ENCODE data around the gene PKHD1. TPM values are rescaled to one million over a fixed set of nuclear protein-coding genes. Genes with fewer than 3 reads are reported as not detected.

The PKHD1 gene
- total and polyA plus RNA-seq, 12 donors = 0.03 to 0.22 (median 0.09) TPM; not detected in 3

DNA sequence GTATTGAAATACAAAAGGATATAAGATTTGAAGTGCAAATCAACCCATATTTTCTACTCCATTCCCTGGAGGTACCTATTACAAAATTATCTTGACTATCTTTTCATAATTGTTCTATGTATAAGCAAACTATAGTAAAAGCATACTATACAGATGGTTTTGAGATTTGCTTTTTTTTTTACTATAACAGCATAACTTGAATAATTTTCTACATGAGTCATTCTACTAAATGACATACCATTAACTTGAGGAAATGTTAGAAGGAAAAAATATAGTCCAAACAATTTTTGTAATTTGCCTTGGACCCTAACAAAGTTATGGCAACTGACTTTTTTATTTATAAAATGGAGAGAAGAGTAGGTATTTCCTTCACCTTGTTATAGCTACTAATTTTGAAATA, 472.7 kb downstream of the PKHD1 start:
- Histone ChIP-seq H3K27ac (no peak overlapping the region), H3K27me3 (no peaks in the 10 kb centered on the region), H3K4me1 (replicated peaks in 1 of 2) (no peaks in the 10 kb centered on the region), H3K9me3 (replicated peaks in 1 of 3) (no peaks in the 10 kb centered on the region), H3K36me3 (replicated peaks in 1 of 2) (no peaks in the 10 kb centered on the region), H3K4me3 (no peak overlapping the region)
- no peak for DNase-seq
- intact Hi-C loops (cut with DNase I) = no loop called here
- no peak for TF ChIP-seq POLR2A (IDR thresholded peaks at IDR 0.05)
- TF ChIP-seq, protein P1, sequence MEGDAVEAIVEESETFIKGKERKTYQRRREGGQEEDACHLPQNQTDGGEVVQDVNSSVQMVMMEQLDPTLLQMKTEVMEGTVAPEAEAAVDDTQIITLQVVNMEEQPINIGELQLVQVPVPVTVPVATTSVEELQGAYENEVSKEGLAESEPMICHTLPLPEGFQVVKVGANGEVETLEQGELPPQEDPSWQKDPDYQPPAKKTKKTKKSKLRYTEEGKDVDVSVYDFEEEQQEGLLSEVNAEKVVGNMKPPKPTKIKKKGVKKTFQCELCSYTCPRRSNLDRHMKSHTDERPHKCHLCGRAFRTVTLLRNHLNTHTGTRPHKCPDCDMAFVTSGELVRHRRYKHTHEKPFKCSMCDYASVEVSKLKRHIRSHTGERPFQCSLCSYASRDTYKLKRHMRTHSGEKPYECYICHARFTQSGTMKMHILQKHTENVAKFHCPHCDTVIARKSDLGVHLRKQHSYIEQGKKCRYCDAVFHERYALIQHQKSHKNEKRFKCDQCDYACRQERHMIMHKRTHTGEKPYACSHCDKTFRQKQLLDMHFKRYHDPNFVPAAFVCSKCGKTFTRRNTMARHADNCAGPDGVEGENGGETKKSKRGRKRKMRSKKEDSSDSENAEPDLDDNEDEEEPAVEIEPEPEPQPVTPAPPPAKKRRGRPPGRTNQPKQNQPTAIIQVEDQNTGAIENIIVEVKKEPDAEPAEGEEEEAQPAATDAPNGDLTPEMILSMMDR (IDR thresholded peaks at IDR 0.05) = no peak

DNA sequence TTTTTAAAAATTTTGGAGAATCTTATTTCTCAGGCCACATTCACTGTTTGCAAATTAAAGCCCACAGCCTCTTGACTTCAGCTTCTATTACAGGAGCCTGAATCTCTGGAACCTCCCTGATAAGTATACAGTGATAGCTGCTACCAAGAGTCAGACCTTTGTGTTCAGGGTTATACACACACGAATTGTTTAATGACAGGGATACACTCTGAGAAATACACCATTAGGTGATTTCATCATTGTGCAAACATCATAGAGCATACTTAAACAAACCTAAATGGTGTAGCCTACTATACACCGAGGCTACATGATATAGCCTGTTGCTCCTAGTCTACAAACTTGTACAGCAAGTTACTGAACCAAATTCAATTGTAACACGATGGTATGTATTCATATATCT, 473.9 kb downstream of the PKHD1 start:
- H3K4me3 ChIP-seq = no peak overlapping the region
- intact Hi-C loops (cut with DNase I) = no loop called here
- 63 to 69% (median 64%) methylated on average over 3 of the region's 3 CpGs for WGBS, 4 donors
- DNase-seq = no peak
- no peaks in the 10 kb centered on the region for H3K4me1 ChIP-seq (replicated peaks in 1 of 2)
- no peaks in the 10 kb centered on the region for H3K36me3 ChIP-seq (replicated peaks in 1 of 2)
- TF ChIP-seq POLR2A (IDR thresholded peaks at IDR 0.05) = no peak
- TF ChIP-seq, protein P1 (IDR thresholded peaks at IDR 0.05) = no peak
- no peaks in the 10 kb centered on the region for H3K9me3 ChIP-seq (replicated peaks in 1 of 3)
- no peak overlapping the region for H3K27ac ChIP-seq
- no peaks in the 10 kb centered on the region for H3K27me3 ChIP-seq

DNA sequence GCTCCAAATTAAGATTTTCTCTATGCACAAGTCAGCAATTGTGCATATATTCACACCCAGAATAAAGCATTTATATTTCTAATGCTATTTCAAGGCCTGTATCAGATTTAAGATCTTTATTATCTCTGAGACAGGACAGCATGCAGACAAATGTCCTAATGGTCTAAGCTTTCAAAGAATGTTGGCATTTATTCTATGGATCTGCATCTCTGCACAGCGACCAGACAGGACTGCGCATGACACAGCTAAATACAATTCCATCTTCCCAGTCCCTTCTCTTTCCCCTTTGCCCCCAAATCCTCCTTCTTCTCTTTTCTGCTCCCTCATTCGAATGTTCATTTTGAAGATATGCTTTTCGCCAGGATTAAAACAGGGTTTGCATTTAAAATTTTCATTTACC, 478.5 kb downstream of the PKHD1 start:
- no peaks in the 10 kb centered on the region for H3K36me3 ChIP-seq (replicated peaks in 1 of 2)
- H3K9me3 ChIP-seq (replicated peaks in 1 of 3) = no peaks in the 10 kb centered on the region
- no peaks in the 10 kb centered on the region for H3K27me3 ChIP-seq
- no peaks in the 10 kb centered on the region for H3K4me1 ChIP-seq (replicated peaks in 1 of 2)
- TF ChIP-seq, protein P1 (IDR thresholded peaks at IDR 0.05) = no peak
- intact Hi-C loops (cut with DNase I) = no loop called here
- DNase-seq = no peak
- no peak overlapping the region for H3K4me3 ChIP-seq
- 58 to 71% (median 68%) methylated on average over 4 of the region's 4 CpGs for WGBS, 4 donors
- H3K27ac ChIP-seq = no peak overlapping the region

DNA sequence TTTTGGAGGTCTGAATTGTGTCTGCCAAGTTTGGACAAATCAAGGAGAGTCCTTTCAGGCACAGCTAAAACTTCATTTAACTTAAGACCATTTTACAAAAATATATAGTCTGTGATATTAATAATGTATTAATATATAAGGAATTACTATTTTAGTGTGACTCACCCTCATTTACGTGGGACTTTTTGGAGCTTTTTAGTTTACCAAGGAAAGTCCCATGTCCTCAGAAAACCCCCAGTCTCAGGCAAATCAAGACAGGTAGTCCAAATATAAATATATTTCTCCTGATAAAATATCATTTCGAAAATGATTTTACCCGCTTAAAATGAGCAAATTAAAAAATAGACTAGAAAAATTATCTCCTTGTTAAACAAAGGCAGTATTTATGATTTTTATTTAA, 479.0 kb downstream of the PKHD1 start:
- Histone ChIP-seq H3K4me3 (no peak overlapping the region), H3K9me3 (replicated peaks in 1 of 3) (no peaks in the 10 kb centered on the region), H3K27ac (no peak overlapping the region), H3K4me1 (replicated peaks in 1 of 2) (no peaks in the 10 kb centered on the region), H3K36me3 (replicated peaks in 1 of 2) (no peaks in the 10 kb centered on the region), H3K27me3 (no peaks in the 10 kb centered on the region)
- TF ChIP-seq, protein P1 (IDR thresholded peaks at IDR 0.05) = no peak
- no peak for TF ChIP-seq POLR2A (IDR thresholded peaks at IDR 0.05)
- intact Hi-C loops (cut with DNase I) = no loop called here
- 73 to 81% (median 75%) methylated on average over 3 of the region's 3 CpGs for WGBS, 4 donors
- no peak for DNase-seq

All from adrenal gland (tissue), 12 donors.